ENCODE measurements around the gene CIAO1. TPM values are rescaled to one million over a fixed set of nuclear protein-coding genes. Genes with fewer than 3 reads are reported as not detected.

Gene CIAO1
- total and polyA plus RNA-seq, 2 of the 4 experiments (the other 2 are of a cell fraction) = 81.1 to 94.3 TPM

GRCh38 chr2:96250188-96250587, 15.8 kb upstream of the CIAO1 start:
- no peak overlapping the region for H2BK15ac ChIP-seq (ENCODE audit: low read depth, low read length)
- H3K23ac ChIP-seq (ENCODE audit: low read depth, low read length) = peak overlapping the region; percentile 15; the same call in 1 of the 2 replicates
- no peak overlapping the region for H4K8ac ChIP-seq (ENCODE audit: low read depth in 2 of 2, low read length in 2 of 2)
- H3K27me3 ChIP-seq (ENCODE audit: control insufficient read depth, insufficient read depth, low read length) = no peaks in the 10 kb centered on the region
- H2BK120ac ChIP-seq (ENCODE audit: low read depth, low read length) = no peak overlapping the region
- H3K27ac ChIP-seq (ENCODE audit: insufficient read depth, low read length) = no peak overlapping the region
- peak overlapping the region; percentile 33; the same call in 1 of the 2 replicates for H2AK5ac ChIP-seq (ENCODE audit: low read depth, low read length)
- no TSS peak for BruUV-seq (replicated peaks)
- DNase-seq = no peak
- no peak overlapping the region for H2BK20ac ChIP-seq (ENCODE audit: low read depth, low read length)
- H3K4me2 ChIP-seq (ENCODE audit: low read depth, low read length) = no peak overlapping the region
- peaks cover 11 to 29% of the 10 kb centered on the region in 2 experiments; a peak in 3 of 4 replicates for H3K79me1 ChIP-seq (ENCODE audit: low read depth in 1 of 2, low read length in 2 of 2)
- peak overlapping the region; percentile 82 for H2AK9ac ChIP-seq (replicated peaks; ENCODE audit: low read depth, low read length, poor library complexity)
- peaks cover 29% of the 10 kb centered on the region for H3K9me1 ChIP-seq (ENCODE audit: insufficient read depth, low read length)
- peaks cover 32% of the 10 kb centered on the region for H3K36me3 ChIP-seq (ENCODE audit: control insufficient read depth, insufficient read depth, low read length)
- in situ Hi-C loops (cut with MboI; ENCODE audit: low sequenced_read_pairs) (loop anchor here (25.0 kb wide), 1 partner anchor 238 kb away; no protein-coding TSS in a partner anchor), dilution Hi-C loops (cut with HindIII; ENCODE audit: low sequenced_read_pairs, unreplicated experiment) (no loop called here), intact Hi-C loops (cut with micrococcal nuclease) (no loop called here)
- no peak overlapping the region for H2AFZ ChIP-seq (replicated peaks; ENCODE audit: low read length, poor library complexity)
- H3K56ac ChIP-seq (ENCODE audit: extremely low read depth, insufficient read depth, low read length) = no peak overlapping the region
- H2BK5ac ChIP-seq (ENCODE audit: low read depth, low read length, poor library complexity, severe bottlenecking) = no peak overlapping the region
- no peak overlapping the region for H3K9ac ChIP-seq (ENCODE audit: low read depth, low read length)
- H3K4me3 ChIP-seq (ENCODE audit: insufficient read depth, low read depth, low read length) = no peak overlapping the region
- H4K20me1 ChIP-seq (ENCODE audit: insufficient read depth, low read length) = peaks cover 7% of the 10 kb centered on the region
- H3K4ac ChIP-seq (ENCODE audit: low read depth, low read length) = peak overlapping the region; percentile 64; the same call in 1 of the 2 replicates
- H4K91ac ChIP-seq (ENCODE audit: insufficient read depth, low read depth, low read length) = no peak overlapping the region
- H3K9me3 ChIP-seq (ENCODE audit: control insufficient read depth, insufficient read depth, low read length) = peaks cover 2% of the 10 kb centered on the region; the same call in 1 of the 2 replicates
- ChIA-PET POLR2A (ENCODE audit: unreplicated experiment) (no interaction called here), CTCF (interaction anchor here (0.6 kb wide), 1 partner anchor 373 kb away, joined by 3 read pairs; no protein-coding TSS in a partner anchor)
- ATAC-seq (ENCODE audit: low read depth) = no peak
- TF ChIP-seq FOS (IDR thresholded peaks at IDR 0.05; ENCODE audit: low read depth, low read length) = no peak
- no peak for TF ChIP-seq BHLHE40 (IDR thresholded peaks at IDR 0.05; ENCODE audit: low read depth, low read length)
- TF ChIP-seq MXI1 (IDR thresholded peaks at IDR 0.05; ENCODE audit: borderline replicate concordance, low read depth, low read length) = no peak
- TF ChIP-seq USF2 (IDR thresholded peaks at IDR 0.05; ENCODE audit: low read depth, low read length) = no peak
- H3K4me1 ChIP-seq (ENCODE audit: control insufficient read depth, insufficient read depth, low read length) = peaks cover 11% of the 10 kb centered on the region
- no peak overlapping the region for H3K14ac ChIP-seq (replicated peaks; ENCODE audit: low read depth, low read length)
- no CpG with 5 or more reads among the region's 6 CpGs for WGBS, 2 experiments (ENCODE audit: extremely low coverage in 2 of 2, insufficient read length in 1 of 2)
- no peak overlapping the region for H3K18ac ChIP-seq (ENCODE audit: low read depth, low read length)
- no peak overlapping the region for H4K5ac ChIP-seq (ENCODE audit: low read depth, low read length)

Measured in IMR-90 (cell line).